Activated CD8-positive, alpha-beta T cell treated with anti-CD3 and anti-CD28 coated beads for 36 hours (primary cell): ENCODE data around the gene CEP95. TPM values are rescaled to one million over a fixed set of nuclear protein-coding genes. Genes with fewer than 3 reads are reported as not detected.
A peak's percentile ranks its signal among the peaks of the same experiment; 100 is the strongest.

ENCODE experiments used
- ATAC-seq: fragments of 200-7000 bp; cut with Tn5 transposase; one replicate; pipeline ENCODE4 v1.10.0; 2021; ENCODE audit warnings: mild to moderate bottlenecking, moderate library complexity
- CTCF ChIA-PET: fragments of 350-600 bp; sonication (Branson Sonifier 250); formaldehyde crosslinking; loops from one replicate; lab custom pipeline; 2021; ENCODE audit warnings: antibody characterized with exemption; lab: Charles Lee
- POLR2A ChIA-PET: fragments of 350-600 bp; sonication (Branson Sonifier 250); formaldehyde crosslinking; loops from one replicate; lab custom pipeline; 2021; ENCODE audit warnings: antibody characterized with exemption; lab: Charles Lee
- DNase-seq: peaks from one replicate; pipeline ENCODE4 v3.0.0-alpha.2; 2020
- H3K27ac Mint-ChIP-seq: one replicate; pipeline ENCODE4 v1.8.0; 2021; ENCODE audit warnings: mild to moderate bottlenecking, mixed read lengths
- H3K27me3 Mint-ChIP-seq: one replicate; pipeline ENCODE4 v1.8.0; 2021; ENCODE audit warnings: mixed read lengths
- H3K36me3 Mint-ChIP-seq: one replicate; pipeline ENCODE4 v1.8.0; 2021; ENCODE audit warnings: low read depth, mixed read lengths
- H3K4me1 Mint-ChIP-seq: one replicate; pipeline ENCODE4 v1.8.0; 2021; ENCODE audit warnings: low read depth, mixed read lengths
- H3K4me3 Mint-ChIP-seq: one replicate; pipeline ENCODE4 v1.8.0; 2021; ENCODE audit warnings: mild to moderate bottlenecking, moderate library complexity, mixed read lengths
- H3K9me3 Mint-ChIP-seq: one replicate; pipeline ENCODE4 v1.8.0; 2021; ENCODE audit warnings: mixed read lengths
- intact Hi-C: fragments of 100-400 bp; cut with micrococcal nuclease; formaldehyde crosslinking; loops from one replicate; pipeline ENCODE4 v1.10.0; 2022
- microRNA-seq: library from miRNA; unstranded; fragments of <30 nt; microRNA quantifications from one replicate; pipeline ENCODE4 v1.2.0, GENCODE V29; 2022; ENCODE audit warnings: borderline microRNAs expressed, borderline replicate concordance
- total RNA-seq, 2 experiments: library from RNA; stranded (reverse); gene quantifications; one replicate each; pipeline ENCODE4 v1.2.3, GENCODE V29; 2021
- TF ChIP-seq, protein P1 (sequence below): fragments of 200-600 bp; IDR thresholded peaks from one replicate; pipeline ENCODE4 v1.8.0; 2022; ENCODE audit warnings: antibody characterized with exemption, mild to moderate bottlenecking

The CEP95 gene
- total RNA-seq, 2 experiments from 2014 or later = 45.2 to 45.7 TPM

DNA sequence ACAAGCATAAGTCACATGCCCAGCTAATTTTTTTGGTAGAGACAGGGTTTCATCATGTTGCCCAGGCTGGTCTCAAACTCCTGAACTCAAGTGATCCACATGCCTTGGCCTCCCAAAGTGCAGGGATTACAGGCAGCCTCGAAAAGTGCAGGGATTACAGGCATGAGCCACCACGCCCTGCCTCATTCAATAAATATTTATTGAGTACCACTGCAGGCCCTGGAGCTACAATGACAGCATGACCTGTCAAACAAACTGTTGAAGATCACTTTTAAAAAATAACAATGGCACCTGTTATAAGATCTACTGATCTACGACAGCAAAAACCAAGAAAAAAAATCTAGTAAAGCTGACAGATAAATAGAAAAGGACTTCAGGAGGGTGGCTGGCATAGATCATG, 76.3 kb downstream of the CEP95 start:
- intact Hi-C loops = no loop called here
- peak overlapping the region; percentile 20 for H3K27ac Mint-ChIP-seq
- H3K4me3 Mint-ChIP-seq = no peak overlapping the region
- ChIA-PET POLR2A (interaction anchor here (1.0 to 1.5 kb wide), 3 partner anchors 14 to 51 kb away, joined by 3 to 4 read pairs (median 3); no protein-coding TSS in a partner anchor), CTCF (interaction anchor here (0.9 kb wide), 1 partner anchor 66 kb away, joined by 4 read pairs; no protein-coding TSS in a partner anchor)
- ATAC-seq = no peak
- H3K4me1 Mint-ChIP-seq = peaks cover 19% of the 10 kb centered on the region
- DNase-seq = no peak
- H3K9me3 Mint-ChIP-seq = no peaks in the 10 kb centered on the region
- no peaks in the 10 kb centered on the region for H3K27me3 Mint-ChIP-seq
- TF ChIP-seq, protein P1, sequence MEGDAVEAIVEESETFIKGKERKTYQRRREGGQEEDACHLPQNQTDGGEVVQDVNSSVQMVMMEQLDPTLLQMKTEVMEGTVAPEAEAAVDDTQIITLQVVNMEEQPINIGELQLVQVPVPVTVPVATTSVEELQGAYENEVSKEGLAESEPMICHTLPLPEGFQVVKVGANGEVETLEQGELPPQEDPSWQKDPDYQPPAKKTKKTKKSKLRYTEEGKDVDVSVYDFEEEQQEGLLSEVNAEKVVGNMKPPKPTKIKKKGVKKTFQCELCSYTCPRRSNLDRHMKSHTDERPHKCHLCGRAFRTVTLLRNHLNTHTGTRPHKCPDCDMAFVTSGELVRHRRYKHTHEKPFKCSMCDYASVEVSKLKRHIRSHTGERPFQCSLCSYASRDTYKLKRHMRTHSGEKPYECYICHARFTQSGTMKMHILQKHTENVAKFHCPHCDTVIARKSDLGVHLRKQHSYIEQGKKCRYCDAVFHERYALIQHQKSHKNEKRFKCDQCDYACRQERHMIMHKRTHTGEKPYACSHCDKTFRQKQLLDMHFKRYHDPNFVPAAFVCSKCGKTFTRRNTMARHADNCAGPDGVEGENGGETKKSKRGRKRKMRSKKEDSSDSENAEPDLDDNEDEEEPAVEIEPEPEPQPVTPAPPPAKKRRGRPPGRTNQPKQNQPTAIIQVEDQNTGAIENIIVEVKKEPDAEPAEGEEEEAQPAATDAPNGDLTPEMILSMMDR = no peak
- H3K36me3 Mint-ChIP-seq = peaks cover 18% of the 10 kb centered on the region

DNA sequence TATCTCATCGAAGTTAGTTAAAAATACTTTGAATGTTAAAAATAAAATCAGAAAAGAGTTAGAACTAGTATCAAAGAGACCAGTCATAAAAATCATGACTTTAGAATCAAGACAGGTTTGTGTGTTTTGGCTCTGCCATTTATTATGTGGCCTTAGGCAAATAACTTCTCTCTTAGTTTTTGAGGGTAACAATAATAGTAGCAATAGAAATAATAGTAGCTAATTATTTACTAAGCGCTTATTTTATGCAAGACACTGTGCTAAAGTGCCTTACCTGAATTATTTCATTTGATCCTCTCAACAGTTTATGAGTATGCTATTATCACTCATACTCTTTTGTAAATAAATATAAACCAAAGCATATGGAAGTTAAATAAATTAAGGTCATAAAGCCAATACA, 78.4 kb downstream of the CEP95 start:
- POLR2A ChIA-PET = no interaction called here
- H3K27ac Mint-ChIP-seq = no peak overlapping the region
- peaks cover 17% of the 10 kb centered on the region for H3K4me1 Mint-ChIP-seq
- CTCF ChIA-PET = interaction anchor here (1.2 kb wide), 1 partner anchor 64 kb away, joined by 3 read pairs; no protein-coding TSS in a partner anchor
- DNase-seq (no peak), ATAC-seq (no peak)
- TF ChIP-seq, protein P1 = no peak
- peaks cover 14% of the 10 kb centered on the region for H3K36me3 Mint-ChIP-seq
- H3K4me3 Mint-ChIP-seq = no peak overlapping the region
- intact Hi-C loops = no loop called here
- H3K27me3 Mint-ChIP-seq = no peaks in the 10 kb centered on the region
- H3K9me3 Mint-ChIP-seq = no peaks in the 10 kb centered on the region

Small RNA genes within 50 kb of the gene (microRNA-seq; reads per million reads assigned to microRNA genes)
- 11.2 reads per million, percentile 36 among the genes with 10 or more reads in this experiment for gene MIR3064
- gene MIR5047 = 1.5 reads per million

Other genes starting within 250 kb of the CEP95 start
- gene TEX2, start 243.7 kb upstream of the CEP95 start, total RNA-seq = 10 to 100 TPM; 14.0 to 14.5 TPM
- gene PECAM1, start 116.1 kb upstream of the CEP95 start, total RNA-seq = 10 to 100 TPM; 58.2 to 64.4 TPM
- 1 to 10 TPM; 1.3 to 2.3 TPM for gene MILR1, start 57.9 kb upstream of the CEP95 start, total RNA-seq
- 10 to 100 TPM; 37.3 to 41.1 TPM for gene POLG2, start 9.9 kb upstream of the CEP95 start, total RNA-seq
- gene DDX5, start 688 bp upstream of the CEP95 start, total RNA-seq = 100 to 1,000 TPM; 632 to 668 TPM
- gene SMURF2, start 155.3 kb downstream of the CEP95 start, total RNA-seq = 10 to 100 TPM; 13.8 to 13.9 TPM